Thoracic aorta (tissue), 2 donors: ENCODE results near the gene NEK9. TPM values are rescaled to one million over a fixed set of nuclear protein-coding genes. Genes with fewer than 3 reads are reported as not detected.

Experiments
- ATAC-seq: fragments of 150-250 bp; one replicate; pipeline ENCODE4 v1.8.0; 2017; ENCODE audit warnings: low read depth; ENCODE audit not compliant: insufficient number of reproducible peaks, low FRiP score
- DNase-seq: peaks from one replicate; pipeline ENCODE4 v3.0.0-alpha.2; 2020; ENCODE audit warnings: low spot score
- H3K27ac ChIP-seq, 2 donors: fragments of 200-600 bp; sonication (generic); 1 replicate in 1 of 2; 2 replicates in 1 of 2; pipeline ENCODE4 v1.5.1; 2016; ENCODE audit warnings: mild to moderate bottlenecking in 2 of 2, moderate library complexity in 2 of 2
- H3K27me3 ChIP-seq: fragments of 200-600 bp; sonication (generic); replicated peaks from 2 replicates; pipeline ENCODE4 v1.6.0; 2016; ENCODE audit warnings: mild to moderate bottlenecking; ENCODE audit not compliant: insufficient read depth
- H3K36me3 ChIP-seq: fragments of 200-600 bp; sonication (generic); one replicate; pipeline ENCODE4 v1.5.1; 2016
- H3K4me1 ChIP-seq, 2 donors: fragments of 200-600 bp; sonication (generic); 1 replicate in 1 of 2; 2 replicates in 1 of 2; pipeline versions ENCODE4 v1.5.1 to v1.6.0; 2016; ENCODE audit warnings: low read depth in 2 of 2, mild to moderate bottlenecking in 1 of 2; ENCODE audit not compliant: control insufficient read depth in 1 of 2
- H3K4me3 ChIP-seq: fragments of 200-600 bp; sonication (generic); 2 replicates; pipeline ENCODE4 v1.5.1; 2016; ENCODE audit warnings: mild to moderate bottlenecking
- H3K9me3 ChIP-seq: fragments of 200-600 bp; sonication (generic); 2 replicates; pipeline ENCODE4 v1.5.1; 2016
- total RNA-seq, 2 donors: library from RNA; depleted of rRNA; stranded (reverse); fragments of >200 nt; gene quantifications; one replicate each; pipeline versions ENCODE4 v1.1.0 to v1.2.3, GENCODE V29; 2016
- TF ChIP-seq, protein P1 (sequence below): fragments of 200-600 bp; sonication (generic); IDR thresholded peaks from one replicate; pipeline ENCODE4 v1.5.1; 2019; ENCODE audit warnings: antibody characterized with exemption

Gene NEK9
- total RNA-seq, 2 donors from 2014 or later, result 51.3 to 65.3 TPM

- no peak for ATAC-seq
- H3K27ac ChIP-seq, result no peak overlapping the region
- H3K4me1 ChIP-seq, result peaks cover 12 to 24% of the 10 kb centered on the region in 2 donors
Observed at GRCh38 chr14:75053396-75054291, 73.2 kb downstream of the NEK9 start.

GRCh38 chr14:75051556-75051899 lies 75.3 kb downstream of the NEK9 start:
- H3K4me3 ChIP-seq, result peak overlapping the region; percentile 84
- H3K27me3 ChIP-seq, result no peaks in the 10 kb centered on the region
- H3K4me1 ChIP-seq, result peaks cover 12 to 33% of the 10 kb centered on the region in 2 donors
- ATAC-seq (no peak), DNase-seq (no peak)
- H3K27ac ChIP-seq, result peak overlapping the region; percentile 65 to 86
- TF ChIP-seq, protein P1, sequence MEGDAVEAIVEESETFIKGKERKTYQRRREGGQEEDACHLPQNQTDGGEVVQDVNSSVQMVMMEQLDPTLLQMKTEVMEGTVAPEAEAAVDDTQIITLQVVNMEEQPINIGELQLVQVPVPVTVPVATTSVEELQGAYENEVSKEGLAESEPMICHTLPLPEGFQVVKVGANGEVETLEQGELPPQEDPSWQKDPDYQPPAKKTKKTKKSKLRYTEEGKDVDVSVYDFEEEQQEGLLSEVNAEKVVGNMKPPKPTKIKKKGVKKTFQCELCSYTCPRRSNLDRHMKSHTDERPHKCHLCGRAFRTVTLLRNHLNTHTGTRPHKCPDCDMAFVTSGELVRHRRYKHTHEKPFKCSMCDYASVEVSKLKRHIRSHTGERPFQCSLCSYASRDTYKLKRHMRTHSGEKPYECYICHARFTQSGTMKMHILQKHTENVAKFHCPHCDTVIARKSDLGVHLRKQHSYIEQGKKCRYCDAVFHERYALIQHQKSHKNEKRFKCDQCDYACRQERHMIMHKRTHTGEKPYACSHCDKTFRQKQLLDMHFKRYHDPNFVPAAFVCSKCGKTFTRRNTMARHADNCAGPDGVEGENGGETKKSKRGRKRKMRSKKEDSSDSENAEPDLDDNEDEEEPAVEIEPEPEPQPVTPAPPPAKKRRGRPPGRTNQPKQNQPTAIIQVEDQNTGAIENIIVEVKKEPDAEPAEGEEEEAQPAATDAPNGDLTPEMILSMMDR, result no peak
- no peaks in the 10 kb centered on the region for H3K36me3 ChIP-seq
- H3K9me3 ChIP-seq, result no peaks in the 10 kb centered on the region

More at GRCh38 chr14:75053396-75054291, 73.2 kb downstream of the NEK9 start:
- Histone ChIP-seq H3K4me3 (no peak overlapping the region), H3K27me3 (no peaks in the 10 kb centered on the region), H3K9me3 (no peaks in the 10 kb centered on the region), H3K36me3 (no peaks in the 10 kb centered on the region)
- TF ChIP-seq, protein P1, result no peak
- no peak for DNase-seq

GRCh38 chr14:75050852-75051555 lies 75.8 kb downstream of the NEK9 start, which contains the start of gene MLH3:
Gene MLH3 (minus strand): TSS chr14:75051467. CDS start chr14:75049655, 1,812 bp downstream.
- peak; percentile 21 for DNase-seq
- peak within 1 kb of the TSS; percentile 65 to 86 for H3K27ac ChIP-seq
- H3K4me1 ChIP-seq, result peaks cover 12 to 33% of the 10 kb centered on the region in 2 donors
- TF ChIP-seq, protein P1, result no peak
- ATAC-seq, result peak; percentile 58
- H3K9me3 ChIP-seq, result no peaks in the 10 kb centered on the region
- H3K36me3 ChIP-seq, result no peaks in the 10 kb centered on the region
- peak within 1 kb of the TSS; percentile 84 for H3K4me3 ChIP-seq
- no peaks in the 10 kb centered on the region for H3K27me3 ChIP-seq

GRCh38 chr14:75049731-75050201 lies 77.1 kb downstream of the NEK9 start:
- Histone ChIP-seq H3K4me1 (peaks cover 12 to 37% of the 10 kb centered on the region in 2 donors), H3K27me3 (no peaks in the 10 kb centered on the region), H3K36me3 (no peaks in the 10 kb centered on the region), H3K27ac (peak overlapping the region; percentile 33 to 65), H3K4me3 (peak overlapping the region; percentile 84), H3K9me3 (no peaks in the 10 kb centered on the region)
- no peak for DNase-seq
- ATAC-seq, result peak; percentile 34
- TF ChIP-seq, protein P1, result no peak

DNA sequence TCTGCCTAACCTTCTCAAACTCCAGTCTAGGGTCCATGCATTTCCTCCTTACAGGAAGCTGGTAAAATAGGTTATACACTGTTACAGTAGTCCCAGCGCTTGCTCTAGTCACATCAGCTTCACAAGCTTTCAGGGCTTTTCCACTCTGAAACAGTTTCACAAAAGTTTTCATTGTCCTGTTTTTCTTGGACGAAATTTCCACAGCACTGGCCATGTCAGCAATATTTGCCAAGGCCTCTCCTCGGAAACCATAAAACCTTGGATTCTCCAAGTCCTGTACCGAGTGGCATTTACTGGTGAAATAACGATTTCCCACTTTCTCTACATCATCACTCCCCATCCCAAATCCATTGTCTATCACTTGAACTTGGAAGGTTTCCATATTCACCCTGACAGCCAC lies 77.7 kb downstream of the NEK9 start:
- H3K36me3 ChIP-seq, result no peaks in the 10 kb centered on the region
- H3K9me3 ChIP-seq, result no peaks in the 10 kb centered on the region
- ATAC-seq, result no peak
- H3K4me3 ChIP-seq, result peak overlapping the region; percentile 16
- H3K27ac ChIP-seq, result peak overlapping the region; percentile 33 to 60
- peaks cover 12 to 44% of the 10 kb centered on the region in 2 donors for H3K4me1 ChIP-seq
- no peak for DNase-seq
- no peaks in the 10 kb centered on the region for H3K27me3 ChIP-seq
- TF ChIP-seq, protein P1, result no peak
